Chondrocyte (in vitro differentiated cells): ENCODE measurements around the gene SLC16A8. TPM values are rescaled to one million over a fixed set of nuclear protein-coding genes. Genes with fewer than 3 reads are reported as not detected.

Source experiments
- DNase-seq: peaks from one replicate; pipeline ENCODE4 v3.0.0; 2021; ENCODE audit warnings: mixed read lengths, low spot score
- H3K27ac Mint-ChIP-seq: one replicate; pipeline ENCODE4 v1.8.0; 2021; ENCODE audit warnings: mild to moderate bottlenecking, moderate library complexity, mixed read lengths; ENCODE audit not compliant: unreplicated experiment
- H3K27me3 Mint-ChIP-seq: 2 replicates; pipeline ENCODE4 v1.8.0; 2021; ENCODE audit warnings: low read depth, mixed read lengths
- H3K36me3 Mint-ChIP-seq: 2 replicates; pipeline ENCODE4 v1.8.0; 2021; ENCODE audit warnings: low read depth, mixed read lengths
- H3K4me1 Mint-ChIP-seq: 2 replicates; pipeline ENCODE4 v1.8.0; 2021; ENCODE audit warnings: low read depth, mild to moderate bottlenecking, mixed read lengths
- H3K4me3 Mint-ChIP-seq: one replicate; pipeline ENCODE4 v1.8.0; 2021; ENCODE audit warnings: mild to moderate bottlenecking, moderate library complexity, mixed read lengths; ENCODE audit not compliant: unreplicated experiment
- H3K9me3 Mint-ChIP-seq: 2 replicates; pipeline ENCODE4 v1.8.0; 2021; ENCODE audit warnings: low read depth, mixed read lengths
- CTCF ChIP-seq: fragments of 200-600 bp; sonication (generic); IDR thresholded peaks from 2 replicates; pipeline ENCODE4 v1.5.0; 2021; ENCODE audit warnings: antibody characterized with exemption, mild to moderate bottlenecking, moderate library complexity
- total RNA-seq: library from RNA; stranded (reverse); gene quantifications from 3 replicates; pipeline ENCODE4 v1.2.1, GENCODE V29; 2021

SLC16A8 gene
- total RNA-seq, 1 donor from 2014 or later: 0.50 TPM

- TF ChIP-seq CTCF: peak; percentile 11
- DNase-seq: no peak
- Mint-ChIP-seq H3K4me3 (peak within 1 kb of the TSS; percentile 79), H3K9me3 (no peaks in the 10 kb centered on the region), H3K27me3 (no peaks in the 10 kb centered on the region), H3K27ac (peak within 1 kb of the TSS; percentile 89), H3K36me3 (peaks cover 3% of the 10 kb centered on the region), H3K4me1 (peaks cover 19% of the 10 kb centered on the region)
These were observed 26.8 kb downstream of the SLC16A8 start, which contains the start of gene PICK1 for GRCh38 chr22:38056969-38057891. Gene PICK1 (plus strand): TSS chr22:38057404. CDS start chr22:38057810, 406 bp downstream.

GRCh38 chr22:38051900-38052862, 31.8 kb downstream of the SLC16A8 start:
- Mint-ChIP-seq H3K4me3 (no peak overlapping the region), H3K9me3 (no peaks in the 10 kb centered on the region), H3K36me3 (no peaks in the 10 kb centered on the region), H3K27ac (no peak overlapping the region), H3K4me1 (peaks cover 11% of the 10 kb centered on the region), H3K27me3 (no peaks in the 10 kb centered on the region)
- no peak for DNase-seq
- peak; percentile 97 for TF ChIP-seq CTCF

GRCh38 chr22:38051261-38051660, 32.7 kb downstream of the SLC16A8 start:
- DNase-seq: no peak

GRCh38 chr22:38050720-38051119, 33.3 kb downstream of the SLC16A8 start:
- H3K36me3 Mint-ChIP-seq: no peaks in the 10 kb centered on the region
- no peak for DNase-seq
- no peak overlapping the region for H3K27ac Mint-ChIP-seq
- no peaks in the 10 kb centered on the region for H3K9me3 Mint-ChIP-seq
- no peak overlapping the region for H3K4me3 Mint-ChIP-seq
- TF ChIP-seq CTCF: no peak
- H3K27me3 Mint-ChIP-seq: no peaks in the 10 kb centered on the region
- peaks cover 5% of the 10 kb centered on the region for H3K4me1 Mint-ChIP-seq

More at GRCh38 chr22:38051261-38051660, 32.7 kb downstream of the SLC16A8 start:
- Mint-ChIP-seq H3K9me3 (no peaks in the 10 kb centered on the region), H3K4me3 (no peak overlapping the region), H3K27ac (no peak overlapping the region), H3K36me3 (no peaks in the 10 kb centered on the region), H3K27me3 (no peaks in the 10 kb centered on the region), H3K4me1 (peaks cover 5% of the 10 kb centered on the region)
- TF ChIP-seq CTCF: no peak
